Nucleus accumbens (tissue), 56 donors: ENCODE data around the gene HCAR1.
"Not testable (repeated sequence)": the region's sequence is repeated elsewhere in the genome, so short reads cannot be mapped to it uniquely, and the experiment has no call there.

ENCODE experiments used
- DNase-seq, 56 donors: peaks; one replicate each; lab custom pipeline; 2025; lab: John Stamatoyannopoulos, UW

HCAR1 gene

GRCh38 chr12:122680989-122681388, 49.7 kb downstream of the HCAR1 start:
- DNase-seq: not testable (repeated sequence)

- not testable (repeated sequence) for DNase-seq
Measured at GRCh38 chr12:122676781-122677180, 53.9 kb downstream of the HCAR1 start.
